GM12891 (cell line): ENCODE data around the gene DAPL1.

ENCODE experiments used
- POLR2A ChIP-seq: IDR thresholded peaks from 2 replicates; pipeline ENCODE4 v1.6.1; 2011; ENCODE audit warnings: low read depth, low read length, control low read depth
- POLR2AphosphoS5 ChIP-seq: IDR thresholded peaks from 2 replicates; pipeline ENCODE4 v1.6.1; 2011; ENCODE audit warnings: low read depth, low read length, control low read depth
- POU2F2 ChIP-seq: IDR thresholded peaks from 2 replicates; pipeline ENCODE4 v1.6.1; 2011; ENCODE audit warnings: low read depth, mild to moderate bottlenecking, control low read depth, low read length, moderate library complexity
- SPI1 ChIP-seq: IDR thresholded peaks from 2 replicates; pipeline ENCODE4 v1.6.1; 2011; ENCODE audit warnings: low read depth, low read length, control low read depth
- TAF1 ChIP-seq: IDR thresholded peaks from 2 replicates; pipeline ENCODE4 v1.6.1; 2011; ENCODE audit warnings: low read depth, low read length, control low read depth

DNA sequence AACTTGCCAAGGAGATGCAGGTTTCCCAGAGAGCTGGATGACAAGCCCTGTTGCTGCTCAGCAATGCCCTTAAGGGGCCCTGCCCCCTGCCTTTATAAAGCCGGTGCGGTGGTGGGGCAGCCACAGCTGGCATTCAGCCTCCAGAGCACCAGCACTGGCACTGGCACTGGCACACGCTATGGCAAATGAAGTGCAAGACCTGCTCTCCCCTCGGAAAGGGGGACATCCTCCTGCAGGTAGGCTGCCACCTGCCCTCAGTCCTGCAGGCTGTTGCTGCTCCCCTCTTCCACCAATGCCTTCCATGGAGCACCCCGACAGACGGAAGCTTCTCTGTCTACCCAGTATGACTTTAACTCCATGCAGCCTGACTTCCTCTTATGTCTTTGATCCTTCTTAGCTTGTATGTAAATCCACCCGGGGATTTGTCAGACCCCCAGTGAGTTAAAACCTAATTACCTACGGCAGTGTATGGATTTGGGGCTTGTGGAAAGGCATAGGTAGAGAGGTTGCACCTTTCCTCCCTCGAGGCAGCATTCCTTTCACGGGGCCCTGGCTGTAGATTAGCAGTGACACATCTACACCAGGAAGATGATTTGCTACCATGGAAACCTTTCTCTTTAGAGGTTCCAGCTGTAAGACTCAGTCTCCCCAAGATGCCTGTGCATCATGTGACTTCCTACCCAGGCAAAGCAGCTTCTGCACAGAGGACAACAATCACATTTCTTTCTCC is at the start of gene DAPL1:
- TF ChIP-seq POLR2AphosphoS5 (no peak), POLR2A (no peak), TAF1 (no peak), SPI1 (no peak), POU2F2 (no peak)
